Cardiac muscle cell (in vitro differentiated cells and primary cell): ENCODE results near the gene ESF1. TPM values are rescaled to one million over a fixed set of nuclear protein-coding genes. Genes with fewer than 3 reads are reported as not detected.

ENCODE experiments used
- DNase-seq, 2 donors: peaks; one replicate each; pipeline versions ENCODE4 v3.0.0 to v3.0.0-alpha.2; 2010 to 2017; ENCODE audit warnings: low read depth in 1 of 2, low spot score in 1 of 2
- H3K27ac ChIP-seq: fragments of 200-600 bp; sonication (generic); 2 replicates; pipeline ENCODE4 v1.5.1; 2016
- H3K27me3 ChIP-seq: fragments of 200-600 bp; sonication (generic); 2 replicates; pipeline ENCODE4 v1.6.0; 2016; ENCODE audit warnings: control low read depth
- H3K36me3 ChIP-seq: fragments of 200-600 bp; sonication (generic); 2 replicates; pipeline ENCODE4 v1.5.1; 2016; ENCODE audit warnings: control low read depth
- H3K4me1 ChIP-seq: fragments of 200-600 bp; sonication (generic); 2 replicates; pipeline ENCODE4 v1.8.1; 2017; ENCODE audit warnings: low read depth, mild to moderate bottlenecking, mixed run types
- H3K4me3 ChIP-seq: fragments of 200-600 bp; sonication (generic); 2 replicates; pipeline ENCODE4 v1.5.1; 2016; ENCODE audit warnings: mild to moderate bottlenecking
- H3K9me3 ChIP-seq: fragments of 200-600 bp; sonication (generic); 2 replicates; pipeline ENCODE4 v1.5.1; 2017; ENCODE audit warnings: low read depth, mild to moderate bottlenecking, control low read depth
- polyA plus RNA-seq: library from polyadenylated mRNA; unstranded; fragments of >200 nt; fragmentation: Nextera tagmentation; extraction: Ambion mirVana; gene quantifications from 2 replicates; pipeline ENCODE4 v1.2.1, GENCODE V29; 2016
- total RNA-seq: library from RNA; depleted of rRNA; stranded (reverse); fragments of >200 nt; gene quantifications from 2 replicates; pipeline ENCODE4 v1.2.3, GENCODE V29; 2016
- TF ChIP-seq, protein P1 (sequence below): IDR thresholded peaks from 2 replicates; pipeline ENCODE4 v1.5.1; 2012; ENCODE audit warnings: low read depth, mild to moderate bottlenecking, low read length

The ESF1 gene
- total and polyA plus RNA-seq, 2 experiments from 2014 or later, result 9.2 to 16.6 TPM

DNA sequence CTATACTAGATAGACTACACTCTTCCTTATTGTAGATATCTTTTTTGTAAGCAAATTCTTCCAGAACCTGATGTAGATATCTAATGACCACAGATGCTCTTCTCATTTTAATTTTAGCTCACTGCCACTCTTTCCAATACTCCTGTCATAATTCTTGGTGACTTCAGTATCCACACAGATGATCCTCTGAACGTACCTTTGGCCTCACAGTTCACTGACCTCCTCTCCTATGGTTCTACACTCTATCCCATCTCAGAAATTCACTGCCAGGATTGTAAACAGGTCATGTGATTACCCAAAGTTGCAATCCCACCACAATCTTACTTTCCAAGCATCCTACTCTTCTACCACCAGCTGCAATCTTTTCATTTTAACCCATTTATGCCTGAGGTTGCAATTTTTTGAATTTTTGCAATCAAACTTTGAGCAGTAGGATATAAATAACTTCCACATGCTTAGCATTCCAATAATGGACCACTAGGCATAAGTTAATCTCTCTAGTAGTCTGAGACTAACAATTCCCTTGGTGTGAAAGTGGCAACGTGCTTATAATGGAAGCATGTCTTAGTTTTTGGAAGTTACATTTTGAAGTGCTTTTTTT is 31.2 kb downstream of the ESF1 start:
- Histone ChIP-seq H3K36me3 (peaks cover 16% of the 10 kb centered on the region), H3K4me1 (no peaks in the 10 kb centered on the region), H3K9me3 (no peaks in the 10 kb centered on the region), H3K27ac (no peak overlapping the region), H3K4me3 (no peak overlapping the region), H3K27me3 (no peaks in the 10 kb centered on the region)
- DNase-seq, result no peak
- TF ChIP-seq, protein P1, sequence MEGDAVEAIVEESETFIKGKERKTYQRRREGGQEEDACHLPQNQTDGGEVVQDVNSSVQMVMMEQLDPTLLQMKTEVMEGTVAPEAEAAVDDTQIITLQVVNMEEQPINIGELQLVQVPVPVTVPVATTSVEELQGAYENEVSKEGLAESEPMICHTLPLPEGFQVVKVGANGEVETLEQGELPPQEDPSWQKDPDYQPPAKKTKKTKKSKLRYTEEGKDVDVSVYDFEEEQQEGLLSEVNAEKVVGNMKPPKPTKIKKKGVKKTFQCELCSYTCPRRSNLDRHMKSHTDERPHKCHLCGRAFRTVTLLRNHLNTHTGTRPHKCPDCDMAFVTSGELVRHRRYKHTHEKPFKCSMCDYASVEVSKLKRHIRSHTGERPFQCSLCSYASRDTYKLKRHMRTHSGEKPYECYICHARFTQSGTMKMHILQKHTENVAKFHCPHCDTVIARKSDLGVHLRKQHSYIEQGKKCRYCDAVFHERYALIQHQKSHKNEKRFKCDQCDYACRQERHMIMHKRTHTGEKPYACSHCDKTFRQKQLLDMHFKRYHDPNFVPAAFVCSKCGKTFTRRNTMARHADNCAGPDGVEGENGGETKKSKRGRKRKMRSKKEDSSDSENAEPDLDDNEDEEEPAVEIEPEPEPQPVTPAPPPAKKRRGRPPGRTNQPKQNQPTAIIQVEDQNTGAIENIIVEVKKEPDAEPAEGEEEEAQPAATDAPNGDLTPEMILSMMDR, result no peak

DNA sequence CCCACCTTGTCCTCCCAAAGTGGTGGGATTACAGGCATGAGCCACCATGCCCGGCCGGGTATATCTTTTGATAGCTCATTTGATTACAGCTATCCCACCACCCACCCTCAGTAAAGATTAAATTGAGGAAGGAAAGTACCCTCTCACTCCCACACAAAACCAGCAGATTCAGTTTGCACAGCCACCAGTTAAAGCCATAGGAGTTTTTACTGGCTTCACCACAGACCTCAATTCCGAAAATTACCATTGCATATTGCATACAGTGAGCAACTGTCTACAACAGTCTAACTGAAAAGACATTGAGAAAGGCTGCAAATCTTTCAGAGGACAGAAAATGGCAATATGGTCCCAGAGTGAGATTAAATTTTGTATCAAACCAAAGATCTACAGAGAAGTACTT is 34.9 kb downstream of the ESF1 start:
- Histone ChIP-seq H3K4me3 (no peak overlapping the region), H3K27me3 (no peaks in the 10 kb centered on the region), H3K27ac (no peak overlapping the region), H3K4me1 (no peaks in the 10 kb centered on the region), H3K36me3 (peaks cover 3% of the 10 kb centered on the region), H3K9me3 (no peaks in the 10 kb centered on the region)
- TF ChIP-seq, protein P1, result no peak
- no peak for DNase-seq

- H3K9me3 ChIP-seq, result no peaks in the 10 kb centered on the region
- H3K27me3 ChIP-seq, result no peaks in the 10 kb centered on the region
- H3K4me3 ChIP-seq, result no peak overlapping the region
- H3K27ac ChIP-seq, result no peak overlapping the region
- no peaks in the 10 kb centered on the region for H3K4me1 ChIP-seq
- peaks cover 22% of the 10 kb centered on the region for H3K36me3 ChIP-seq
- DNase-seq, result no peak
- TF ChIP-seq, protein P1, result no peak
Observed at GRCh38 chr20:13745784-13746183, 38.9 kb downstream of the ESF1 start.

DNA sequence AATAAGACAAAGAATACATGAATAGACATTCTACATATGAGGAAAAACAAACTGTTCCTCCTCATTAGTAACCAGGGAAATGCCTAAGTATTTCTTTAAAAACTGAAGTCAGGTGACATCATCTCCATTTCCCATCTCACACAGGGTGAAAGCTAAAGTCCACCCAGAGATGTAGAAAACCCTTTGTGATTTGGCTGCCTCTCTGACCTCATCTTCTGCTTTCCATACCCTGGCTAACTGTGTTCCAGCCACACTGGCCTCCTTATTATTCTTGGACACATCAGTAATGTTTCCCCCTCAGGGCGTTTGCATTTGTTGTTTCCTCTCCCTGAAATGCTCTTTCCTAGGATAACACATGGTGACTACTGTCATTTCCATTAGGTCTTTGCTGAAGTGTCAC is 40.4 kb downstream of the ESF1 start:
- Histone ChIP-seq H3K9me3 (no peaks in the 10 kb centered on the region), H3K27ac (no peak overlapping the region), H3K4me1 (no peaks in the 10 kb centered on the region), H3K4me3 (no peak overlapping the region), H3K27me3 (no peaks in the 10 kb centered on the region), H3K36me3 (peaks cover 19% of the 10 kb centered on the region)
- TF ChIP-seq, protein P1, result no peak
- no peak for DNase-seq

GRCh38 chr20:13741879-13742278 is 42.8 kb downstream of the ESF1 start:
- no peak for DNase-seq
- no peaks in the 10 kb centered on the region for H3K9me3 ChIP-seq
- H3K4me1 ChIP-seq, result no peaks in the 10 kb centered on the region

More at GRCh38 chr20:13741879-13742278, 42.8 kb downstream of the ESF1 start:
- TF ChIP-seq, protein P1, result no peak
- no peak overlapping the region for H3K4me3 ChIP-seq
- H3K27ac ChIP-seq, result no peak overlapping the region
- H3K27me3 ChIP-seq, result no peaks in the 10 kb centered on the region
- peaks cover 19% of the 10 kb centered on the region for H3K36me3 ChIP-seq
